Uterus (tissue), 2 donors: ENCODE results near the gene YWHAH.

Experiments
- POLR2A ChIP-seq, 2 donors: fragments of 450-650 bp; IDR thresholded peaks; one replicate each; pipeline ENCODE4 v1.6.1; 2016; ENCODE audit warnings: antibody characterized with exemption in 2 of 2, mild to moderate bottlenecking in 1 of 2, moderate library complexity in 1 of 2
- TF ChIP-seq, protein P1 (sequence below), 4 experiments: fragments of 200-600 bp in 2 of 4; fragments of 450-650 bp in 2 of 4; sonication (generic) in 2 of 4; IDR thresholded peaks; one replicate each; pipeline ENCODE4 v1.5.1; 2016 to 2019; ENCODE audit warnings: antibody characterized with exemption in 4 of 4, mild to moderate bottlenecking in 2 of 4, moderate library complexity in 1 of 4

DNA sequence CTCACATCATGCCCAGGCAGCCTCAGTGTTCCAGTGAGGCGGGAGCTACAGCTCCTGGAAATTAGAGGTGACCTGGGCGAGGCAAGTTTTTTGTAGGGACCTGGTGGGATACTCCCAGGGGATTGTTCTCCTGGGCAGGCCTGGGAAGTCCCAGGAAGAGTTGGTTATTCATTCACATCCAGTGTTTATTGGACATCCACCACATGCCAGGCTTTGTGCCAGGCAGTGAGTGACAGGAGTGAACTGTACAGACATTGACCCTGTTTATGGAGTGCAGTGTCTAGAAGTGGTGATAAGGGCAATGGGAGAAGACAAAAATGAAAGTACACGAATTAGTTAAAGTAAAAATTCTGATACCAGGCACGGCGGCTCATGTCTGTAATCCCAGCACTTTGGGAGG, 29.4 kb downstream of the YWHAH start:
- TF ChIP-seq, protein P1, sequence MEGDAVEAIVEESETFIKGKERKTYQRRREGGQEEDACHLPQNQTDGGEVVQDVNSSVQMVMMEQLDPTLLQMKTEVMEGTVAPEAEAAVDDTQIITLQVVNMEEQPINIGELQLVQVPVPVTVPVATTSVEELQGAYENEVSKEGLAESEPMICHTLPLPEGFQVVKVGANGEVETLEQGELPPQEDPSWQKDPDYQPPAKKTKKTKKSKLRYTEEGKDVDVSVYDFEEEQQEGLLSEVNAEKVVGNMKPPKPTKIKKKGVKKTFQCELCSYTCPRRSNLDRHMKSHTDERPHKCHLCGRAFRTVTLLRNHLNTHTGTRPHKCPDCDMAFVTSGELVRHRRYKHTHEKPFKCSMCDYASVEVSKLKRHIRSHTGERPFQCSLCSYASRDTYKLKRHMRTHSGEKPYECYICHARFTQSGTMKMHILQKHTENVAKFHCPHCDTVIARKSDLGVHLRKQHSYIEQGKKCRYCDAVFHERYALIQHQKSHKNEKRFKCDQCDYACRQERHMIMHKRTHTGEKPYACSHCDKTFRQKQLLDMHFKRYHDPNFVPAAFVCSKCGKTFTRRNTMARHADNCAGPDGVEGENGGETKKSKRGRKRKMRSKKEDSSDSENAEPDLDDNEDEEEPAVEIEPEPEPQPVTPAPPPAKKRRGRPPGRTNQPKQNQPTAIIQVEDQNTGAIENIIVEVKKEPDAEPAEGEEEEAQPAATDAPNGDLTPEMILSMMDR (IDR thresholded peaks at IDR 0.05): no peak
- no peak for TF ChIP-seq POLR2A (IDR thresholded peaks at IDR 0.05)
